SK-N-MC (cell line): ENCODE results near the gene FANCI.

ENCODE experiments used
- EZH2 ChIP-seq: fragments of 200-600 bp; sonication (generic); IDR thresholded peaks from one replicate; pipeline ENCODE4 v1.6.1; 2017; ENCODE audit warnings: antibody characterized with exemption
- POLR2AphosphoS5 ChIP-seq: IDR thresholded peaks from 2 replicates; pipeline ENCODE4 v1.6.1; 2012; ENCODE audit warnings: mild to moderate bottlenecking, low read depth, low read length, borderline replicate concordance

- TF ChIP-seq EZH2 = no peak
- TF ChIP-seq POLR2AphosphoS5 = no peak
Observed at GRCh38 chr15:89325039-89325803, 81.4 kb downstream of the FANCI start.
